DMS114 treated with DMSO at 0.1 percent for 48 hours (cell line): ENCODE measurements around the gene CLECL1.
"Not testable (repeated sequence)": the region's sequence is repeated elsewhere in the genome, so short reads cannot be mapped to it uniquely, and the experiment has no call there.

Source experiments
- DNase-seq: peaks from one replicate; lab custom pipeline; 2025; ENCODE audit not compliant: unreplicated experiment; lab: John Stamatoyannopoulos, UW

CLECL1 gene

GRCh38 chr12:9751204-9752144, 18.6 kb upstream of the CLECL1 start:
- DNase-seq = peak; percentile 29

- peak; percentile 71 for DNase-seq
Measured at GRCh38 chr12:9750276-9751203, 17.6 kb upstream of the CLECL1 start.

GRCh38 chr12:9749640-9750039, 16.7 kb upstream of the CLECL1 start:
- no peak for DNase-seq

GRCh38 chr12:9745199-9745598, 12.3 kb upstream of the CLECL1 start:
- no peak for DNase-seq

- no peak for DNase-seq
Measured at GRCh38 chr12:9742661-9743060, 9.8 kb upstream of the CLECL1 start.

- no peak for DNase-seq
Measured at GRCh38 chr12:9741726-9742125, 8.8 kb upstream of the CLECL1 start.

GRCh38 chr12:9740106-9740750, 7.3 kb upstream of the CLECL1 start:
- DNase-seq = no peak

GRCh38 chr12:9739404-9740105, 6.7 kb upstream of the CLECL1 start:
- DNase-seq = not testable (repeated sequence)

GRCh38 chr12:9738905-9739304, 6.0 kb upstream of the CLECL1 start:
- not testable (repeated sequence) for DNase-seq

- no peak for DNase-seq
Measured at GRCh38 chr12:9736936-9737705, 4.2 kb upstream of the CLECL1 start.

GRCh38 chr12:9735601-9736000, 2.7 kb upstream of the CLECL1 start:
- no peak for DNase-seq

GRCh38 chr12:9731797-9732196, 1.1 kb downstream of the CLECL1 start:
- no peak for DNase-seq

GRCh38 chr12:9731393-9731792, 1.5 kb downstream of the CLECL1 start:
- DNase-seq = no peak

- no peak for DNase-seq
Measured at GRCh38 chr12:9730591-9730990, 2.3 kb downstream of the CLECL1 start.

- no peak for DNase-seq
Measured at GRCh38 chr12:9730011-9730410, 2.9 kb downstream of the CLECL1 start.

- no peak for DNase-seq
Measured at GRCh38 chr12:9729082-9729481, 3.8 kb downstream of the CLECL1 start.

- no peak for DNase-seq
Measured at GRCh38 chr12:9727813-9728212, 5.1 kb downstream of the CLECL1 start.

GRCh38 chr12:9725213-9725870, 7.6 kb downstream of the CLECL1 start:
- DNase-seq = no peak

GRCh38 chr12:9724023-9724422, 8.9 kb downstream of the CLECL1 start:
- no peak for DNase-seq
